GM12891 (cell line): ENCODE measurements around the gene FAM124A.

Experiments used
- DNase-seq: peaks from one replicate; pipeline ENCODE4 v3.0.0; 2011; ENCODE audit warnings: low spot score; ENCODE audit not compliant: insufficient read length
- FAIRE-seq: peaks from 2 replicates; lab custom pipeline; 2011; peaks lifted over from hg19 to GRCh38; lab: Jason Lieb, UNC
- PAX5 ChIP-seq: IDR thresholded peaks from 2 replicates; pipeline ENCODE4 v1.6.1; 2011; ENCODE audit warnings: low read length, moderate library complexity, mild to moderate bottlenecking; ENCODE audit not compliant: insufficient read depth, severe bottlenecking
- POLR2A ChIP-seq: IDR thresholded peaks from 2 replicates; pipeline ENCODE4 v1.6.1; 2011; ENCODE audit warnings: low read depth, low read length, control low read depth
- POLR2AphosphoS5 ChIP-seq: IDR thresholded peaks from 2 replicates; pipeline ENCODE4 v1.6.1; 2011; ENCODE audit warnings: low read depth, low read length, control low read depth
- POU2F2 ChIP-seq: IDR thresholded peaks from 2 replicates; pipeline ENCODE4 v1.6.1; 2011; ENCODE audit warnings: low read depth, mild to moderate bottlenecking, control low read depth, low read length, moderate library complexity
- SPI1 ChIP-seq: IDR thresholded peaks from 2 replicates; pipeline ENCODE4 v1.6.1; 2011; ENCODE audit warnings: low read depth, low read length, control low read depth
- TAF1 ChIP-seq: IDR thresholded peaks from 2 replicates; pipeline ENCODE4 v1.6.1; 2011; ENCODE audit warnings: low read depth, low read length, control low read depth

Gene FAM124A

GRCh38 chr13:51318015-51318414 lies 95.8 kb downstream of the FAM124A start:
- FAIRE-seq = no peak
- no peak for DNase-seq
- TF ChIP-seq PAX5 (no peak), POLR2A (no peak), POU2F2 (no peak), TAF1 (no peak), SPI1 (no peak), POLR2AphosphoS5 (no peak)

DNA sequence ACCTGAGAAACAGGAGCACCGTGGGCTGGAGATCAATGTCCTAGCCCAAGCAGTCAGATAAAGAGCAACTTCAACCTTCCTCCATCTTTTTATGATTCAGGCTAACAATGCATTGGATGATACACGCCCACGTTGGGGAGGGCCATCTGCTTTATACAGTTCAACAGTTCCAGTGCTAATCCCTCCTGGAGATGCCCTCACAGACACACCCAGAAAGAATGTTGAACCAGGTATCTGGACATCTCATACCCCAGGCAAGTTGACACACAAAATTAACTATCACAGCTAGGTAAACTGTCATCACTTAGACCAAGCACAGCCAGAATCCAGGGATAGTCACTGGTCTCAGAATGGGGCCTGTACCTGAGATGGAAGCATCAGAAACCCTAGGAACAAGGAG lies 96.7 kb downstream of the FAM124A start:
- FAIRE-seq (no peak), DNase-seq (no peak)
- TF ChIP-seq POU2F2 (no peak), POLR2A (no peak), TAF1 (no peak), PAX5 (no peak), SPI1 (no peak)

- TF ChIP-seq POLR2A (no peak), PAX5 (no peak), POLR2AphosphoS5 (no peak), POU2F2 (no peak), SPI1 (no peak), TAF1 (no peak)
- DNase-seq (no peak), FAIRE-seq (no peak)
These were observed 99.6 kb downstream of the FAM124A start for GRCh38 chr13:51321836-51322235.

DNA sequence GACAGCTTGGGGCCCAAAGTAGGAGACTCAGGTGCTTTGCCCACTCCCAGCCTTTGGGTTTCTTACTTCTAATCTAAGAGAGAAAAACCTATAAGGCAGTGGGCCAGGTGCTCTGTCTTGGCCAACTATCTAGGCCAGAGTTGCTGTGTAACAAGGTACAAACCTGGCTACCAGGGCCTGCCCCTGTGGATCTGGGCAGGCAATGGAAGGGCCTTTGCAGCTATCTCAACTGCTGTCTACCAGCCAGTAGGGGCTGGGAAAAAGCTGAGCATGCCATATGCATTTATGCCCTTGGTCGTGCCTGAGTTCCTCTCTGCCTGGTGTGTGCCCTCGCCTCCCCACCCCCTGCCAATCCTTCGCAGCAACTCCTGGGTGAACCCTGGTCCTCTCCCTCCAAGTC lies 100.6 kb downstream of the FAM124A start:
- no peak for DNase-seq
- no peak for TF ChIP-seq SPI1
- no peak for TF ChIP-seq POU2F2
- TF ChIP-seq POLR2AphosphoS5 = no peak
- no peak for TF ChIP-seq POLR2A
- TF ChIP-seq PAX5 = no peak
- TF ChIP-seq TAF1 = no peak

GRCh38 chr13:51323824-51324511 lies 101.8 kb downstream of the FAM124A start:
- DNase-seq (no peak), FAIRE-seq (peak; percentile 82)
- TF ChIP-seq POLR2A (no peak), TAF1 (no peak), POU2F2 (no peak), SPI1 (no peak), PAX5 (no peak), POLR2AphosphoS5 (no peak)

More for the DNA sequence above, 100.6 kb downstream of the FAM124A start:
- no peak for FAIRE-seq

DNA sequence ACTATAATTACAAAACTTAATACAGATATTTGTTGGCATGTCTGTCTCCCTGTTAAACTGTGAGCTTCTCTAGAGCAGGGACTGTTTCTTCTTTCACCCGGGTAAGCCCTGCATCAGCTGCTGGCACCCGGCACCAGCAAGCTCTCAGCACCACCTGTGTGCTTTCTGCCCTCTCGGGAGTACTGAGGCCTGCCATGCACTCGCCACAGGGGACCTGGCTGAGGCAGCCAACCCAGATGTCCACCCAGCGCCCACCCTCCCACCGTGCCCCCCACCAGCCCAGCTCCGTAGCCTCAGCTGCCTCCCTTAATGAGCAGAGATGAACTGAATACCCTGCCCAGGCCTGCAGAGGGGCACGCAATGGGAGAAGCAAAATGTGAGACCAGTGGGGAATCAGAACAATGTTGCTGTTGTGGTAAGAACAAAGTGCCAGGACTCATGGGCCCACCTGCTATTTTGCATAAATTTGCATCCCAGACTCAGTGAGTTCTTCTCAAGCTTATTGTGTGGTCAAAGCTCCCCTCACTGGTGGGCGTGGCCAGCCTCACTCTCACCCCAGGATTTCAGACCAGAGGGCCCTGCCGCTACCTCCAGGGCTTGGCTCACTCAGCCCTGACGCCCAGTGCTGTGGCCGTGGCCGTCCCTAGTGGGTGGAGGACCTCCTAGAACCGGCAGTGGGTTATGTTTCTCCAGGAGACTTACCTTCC lies 102.7 kb downstream of the FAM124A start:
- no peak for DNase-seq

DNA sequence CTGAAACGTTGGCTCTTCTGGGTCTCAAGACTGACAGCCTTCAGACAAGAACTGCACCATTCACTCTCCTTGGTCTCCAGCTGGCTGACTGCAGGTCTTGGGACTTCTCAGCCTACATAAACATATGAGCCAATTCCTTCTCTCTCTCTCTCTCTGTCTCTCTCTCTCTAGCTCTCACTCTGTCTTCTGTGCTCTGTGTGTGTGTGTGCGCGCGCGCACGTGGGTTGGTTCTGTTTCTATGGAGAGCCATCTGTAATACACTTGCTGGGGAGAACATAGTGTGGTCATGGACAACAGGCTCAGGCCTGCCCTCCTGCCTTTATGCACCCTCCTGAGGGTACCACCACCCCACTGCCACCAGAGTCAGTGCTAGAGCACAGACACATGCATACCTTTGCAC lies 103.6 kb downstream of the FAM124A start:
- no peak for FAIRE-seq
- TF ChIP-seq POU2F2 (no peak), POLR2A (no peak), TAF1 (no peak), SPI1 (no peak), POLR2AphosphoS5 (no peak), PAX5 (no peak)
- no peak for DNase-seq

More for the DNA sequence above, 102.7 kb downstream of the FAM124A start:
- FAIRE-seq = peak; percentile 80
- peak; percentile 94 for TF ChIP-seq POU2F2
- no peak for TF ChIP-seq POLR2AphosphoS5

- FAIRE-seq (peak; percentile 38), DNase-seq (no peak)
- TF ChIP-seq POLR2A (no peak), POU2F2 (no peak), SPI1 (no peak), POLR2AphosphoS5 (no peak)
These were observed 104.6 kb downstream of the FAM124A start for GRCh38 chr13:51326777-51327176.

DNA sequence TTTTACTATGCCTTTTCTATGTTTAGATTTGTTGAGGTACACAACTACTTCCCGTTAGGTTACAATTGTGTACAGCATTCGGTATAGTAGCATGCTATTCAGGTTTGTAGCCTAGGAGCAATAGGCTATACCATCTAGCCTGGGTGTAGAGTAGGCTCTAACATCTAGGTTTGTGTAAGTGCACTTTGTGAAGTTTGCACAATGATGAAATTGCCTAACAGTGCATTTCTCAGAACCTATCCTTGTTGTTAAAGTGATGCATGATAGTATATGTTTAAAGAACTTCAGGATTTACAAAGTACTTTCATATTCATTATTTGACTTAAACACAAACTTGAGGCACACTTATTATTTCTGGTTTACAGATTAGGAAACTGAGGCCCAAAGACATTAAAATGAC lies 105.8 kb downstream of the FAM124A start:
- peak; percentile 38 for FAIRE-seq
- TF ChIP-seq POLR2AphosphoS5 (no peak), POU2F2 (no peak), SPI1 (no peak)
- no peak for DNase-seq

- FAIRE-seq = no peak
- DNase-seq = no peak
- TF ChIP-seq TAF1 = no peak
- no peak for TF ChIP-seq SPI1
- TF ChIP-seq POLR2AphosphoS5 = no peak
- no peak for TF ChIP-seq POU2F2
- TF ChIP-seq PAX5 = no peak
- TF ChIP-seq POLR2A = no peak
These were observed 106.3 kb downstream of the FAM124A start for GRCh38 chr13:51328488-51328887.
